Testis (tissue), 3 donors: ENCODE data around the gene COTL1. TPM values are rescaled to one million over a fixed set of nuclear protein-coding genes. Genes with fewer than 3 reads are reported as not detected.

Experiments used
- DNase-seq: peaks from one replicate; pipeline ENCODE4 v3.0.0-alpha.2; 2019
- H3K27ac ChIP-seq, 2 donors: fragments of 200-600 bp; sonication (generic); one replicate each; pipeline ENCODE4 v1.5.1; 2019
- H3K27me3 ChIP-seq: fragments of 200-600 bp; sonication (generic); one replicate; pipeline ENCODE4 v1.5.1; 2019
- H3K36me3 ChIP-seq: fragments of 200-600 bp; sonication (generic); one replicate; pipeline ENCODE4 v1.5.1; 2017; ENCODE audit warnings: low read depth; ENCODE audit errors: missing control alignments
- H3K4me1 ChIP-seq: fragments of 200-600 bp; sonication (generic); one replicate; pipeline ENCODE4 v1.5.1; 2019
- H3K4me3 ChIP-seq, 2 donors: fragments of 200-600 bp; sonication (generic); one replicate each; pipeline ENCODE4 v1.5.1; 2017 to 2019
- H3K9me3 ChIP-seq: fragments of 200-600 bp; sonication (generic); one replicate; pipeline ENCODE4 v1.5.1; 2017
- POLR2A ChIP-seq: fragments of 450-650 bp; IDR thresholded peaks from one replicate; pipeline ENCODE4 v1.6.1; 2017; ENCODE audit warnings: antibody characterized with exemption, mild to moderate bottlenecking, moderate library complexity
- WGBS, 2 donors: methylation state at CpG; one replicate each; pipeline ENCODE4 v1.1.5; 2018; 5-methylcytosine and 5-hydroxymethylcytosine counted together
- intact Hi-C: fragments of 100-400 bp; cut with DNase I; formaldehyde crosslinking; loops from one replicate; pipeline ENCODE4 v1.15.1; 2023; ENCODE audit warnings: low total_unique reads
- polyA plus RNA-seq: library from polyadenylated mRNA; stranded (reverse); fragments of 350-450 nt; fragmentation: Illumina TruSeq; extraction: RNeasy Lipid Tissue Mini Kit (QIAGEN cat#74804); gene quantifications from one replicate; pipeline ENCODE4 v1.2.3, GENCODE V29; 2014; ENCODE audit warnings: low read depth, low replicate concordance; ENCODE audit not compliant: insufficient read depth
- total RNA-seq, 2 donors: library from RNA; depleted of rRNA; stranded (reverse); fragments of >200 nt; gene quantifications; one replicate each; pipeline ENCODE4 v1.2.3, GENCODE V29; 2016
- TF ChIP-seq, protein P1 (sequence below), 3 experiments: fragments of 450-650 bp in 2 of 3; fragments of 200-600 bp in 1 of 3; sonication (generic) in 1 of 3; IDR thresholded peaks; one replicate each; pipeline ENCODE4 v1.5.1; 2016 to 2019; ENCODE audit warnings: antibody characterized with exemption in 3 of 3, mild to moderate bottlenecking in 2 of 3, moderate library complexity in 1 of 3

Gene COTL1
- total and polyA plus RNA-seq, 3 donors from 2014 or later, result 56.9 to 124 (median 61.9) TPM

- H3K36me3 ChIP-seq, result no peaks in the 10 kb centered on the region
- 94% methylated on average over 9 of the region's 9 CpGs for WGBS, 2 donors
- TF ChIP-seq, protein P1, sequence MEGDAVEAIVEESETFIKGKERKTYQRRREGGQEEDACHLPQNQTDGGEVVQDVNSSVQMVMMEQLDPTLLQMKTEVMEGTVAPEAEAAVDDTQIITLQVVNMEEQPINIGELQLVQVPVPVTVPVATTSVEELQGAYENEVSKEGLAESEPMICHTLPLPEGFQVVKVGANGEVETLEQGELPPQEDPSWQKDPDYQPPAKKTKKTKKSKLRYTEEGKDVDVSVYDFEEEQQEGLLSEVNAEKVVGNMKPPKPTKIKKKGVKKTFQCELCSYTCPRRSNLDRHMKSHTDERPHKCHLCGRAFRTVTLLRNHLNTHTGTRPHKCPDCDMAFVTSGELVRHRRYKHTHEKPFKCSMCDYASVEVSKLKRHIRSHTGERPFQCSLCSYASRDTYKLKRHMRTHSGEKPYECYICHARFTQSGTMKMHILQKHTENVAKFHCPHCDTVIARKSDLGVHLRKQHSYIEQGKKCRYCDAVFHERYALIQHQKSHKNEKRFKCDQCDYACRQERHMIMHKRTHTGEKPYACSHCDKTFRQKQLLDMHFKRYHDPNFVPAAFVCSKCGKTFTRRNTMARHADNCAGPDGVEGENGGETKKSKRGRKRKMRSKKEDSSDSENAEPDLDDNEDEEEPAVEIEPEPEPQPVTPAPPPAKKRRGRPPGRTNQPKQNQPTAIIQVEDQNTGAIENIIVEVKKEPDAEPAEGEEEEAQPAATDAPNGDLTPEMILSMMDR (IDR thresholded peaks at IDR 0.05), result no peak
- TF ChIP-seq POLR2A, result no peak
- peaks cover 7% of the 10 kb centered on the region for H3K4me1 ChIP-seq
- no peak for DNase-seq
- no peak overlapping the region for H3K4me3 ChIP-seq
- H3K27ac ChIP-seq, result no peak overlapping the region
- intact Hi-C loops, result no loop called here
- H3K9me3 ChIP-seq, result no peaks in the 10 kb centered on the region
- H3K27me3 ChIP-seq, result no peaks in the 10 kb centered on the region
Observed at GRCh38 chr16:84662471-84662870, 44.6 kb upstream of the COTL1 start.

GRCh38 chr16:84661418-84662060, 43.7 kb upstream of the COTL1 start:
- H3K27ac ChIP-seq, result no peak overlapping the region
- no peaks in the 10 kb centered on the region for H3K9me3 ChIP-seq
- 95 to 96% methylated on average over 40 to 51 of the region's 51 CpGs for WGBS, 2 donors
- no peaks in the 10 kb centered on the region for H3K36me3 ChIP-seq
- intact Hi-C loops, result no loop called here
- DNase-seq, result no peak
- no peak overlapping the region for H3K4me3 ChIP-seq
- peaks cover 7% of the 10 kb centered on the region for H3K4me1 ChIP-seq
- H3K27me3 ChIP-seq, result no peaks in the 10 kb centered on the region
- no peak for TF ChIP-seq POLR2A

GRCh38 chr16:84660973-84661372, 43.1 kb upstream of the COTL1 start:
- intact Hi-C loops, result no loop called here
- Histone ChIP-seq H3K9me3 (no peaks in the 10 kb centered on the region), H3K27ac (no peak overlapping the region), H3K4me3 (no peak overlapping the region), H3K36me3 (no peaks in the 10 kb centered on the region), H3K4me1 (peaks cover 4% of the 10 kb centered on the region), H3K27me3 (no peaks in the 10 kb centered on the region)
- DNase-seq, result no peak
- 82 to 91% methylated on average over 7 of the region's 7 CpGs for WGBS, 2 donors
- TF ChIP-seq, protein P1 (IDR thresholded peaks at IDR 0.05), result no peak
- TF ChIP-seq POLR2A, result no peak

GRCh38 chr16:84659656-84660300, 41.9 kb upstream of the COTL1 start:
- Histone ChIP-seq H3K4me1 (peaks cover 4% of the 10 kb centered on the region), H3K9me3 (no peaks in the 10 kb centered on the region), H3K27ac (no peak overlapping the region), H3K4me3 (no peak overlapping the region), H3K36me3 (no peaks in the 10 kb centered on the region), H3K27me3 (no peaks in the 10 kb centered on the region)
- WGBS, 2 donors, result 96 to 97% methylated on average over 14 to 27 of the region's 27 CpGs
- DNase-seq, result no peak
- TF ChIP-seq POLR2A, result no peak
- TF ChIP-seq, protein P1 (IDR thresholded peaks at IDR 0.05), result no peak
- intact Hi-C loops, result no loop called here

- 84% methylated on average over 7 to 11 of the region's 11 CpGs for WGBS, 2 donors
- Histone ChIP-seq H3K4me3 (no peak overlapping the region), H3K9me3 (no peaks in the 10 kb centered on the region), H3K4me1 (no peaks in the 10 kb centered on the region), H3K27ac (no peak overlapping the region), H3K27me3 (no peaks in the 10 kb centered on the region), H3K36me3 (no peaks in the 10 kb centered on the region)
- intact Hi-C loops, result no loop called here
- no peak for DNase-seq
- TF ChIP-seq, protein P1 (IDR thresholded peaks at IDR 0.05), result no peak
- no peak for TF ChIP-seq POLR2A
Observed at GRCh38 chr16:84658690-84659089, 40.8 kb upstream of the COTL1 start.
